SK-N-SH (cell line): ENCODE data around the gene SLC35E2B. TPM values are rescaled to one million over a fixed set of nuclear protein-coding genes. Genes with fewer than 3 reads are reported as not detected.
"Not testable (repeated sequence)": the region's sequence is repeated elsewhere in the genome, so short reads cannot be mapped to it uniquely, and the experiment has no call there.

ENCODE experiments used
- CTCF ChIA-PET: fragments of 300-600, 350-600 bp; formaldehyde crosslinking; extraction: SDS; loops from one replicate; lab custom pipeline; 2021; lab: Yijun Ruan, JAX
- POLR2A ChIA-PET: fragments of 350-600 bp; sonication (Branson Sonifier 250); formaldehyde crosslinking; extraction: SDS; loops from one replicate; lab custom pipeline; 2020; ENCODE audit warnings: antibody characterized with exemption, inconsistent platforms; lab: Yijun Ruan, JAX
- DNase-seq: peaks from one replicate; pipeline ENCODE4 v3.0.0; 2012
- H2AFZ ChIP-seq: fragments of 200-600 bp; sonication (generic); 2 replicates; pipeline ENCODE4 v1.8.1; 2016; ENCODE audit warnings: antibody characterized with exemption, mild to moderate bottlenecking, low read depth
- H3F3A ChIP-seq: fragments of 200-600 bp; sonication (generic); replicated peaks from 2 replicates; pipeline ENCODE3; 2016; ENCODE audit warnings: antibody characterized with exemption, mild to moderate bottlenecking; ENCODE audit not compliant: insufficient read depth
- H3K27ac ChIP-seq, 2 experiments: fragments of 200-500 bp in 1 of 2; fragments of 200-600 bp in 1 of 2; sonication (Bioruptor generic) in 1 of 2; sonication (generic), shearing (Covaris generic) in 1 of 2; 2 replicates each; pipeline versions ENCODE4 v1.5.1 to v1.6.1; 2014 to 2016; ENCODE audit warnings: low read depth in 2 of 2, inconsistent platforms in 1 of 2, low read length in 1 of 2, mild to moderate bottlenecking in 1 of 2, mixed read lengths in 1 of 2
- H3K27me3 ChIP-seq: fragments of 200-600 bp; sonication (generic), shearing (Covaris generic); 2 replicates; pipeline ENCODE4 v1.6.1; 2016; ENCODE audit warnings: mixed run types; ENCODE audit not compliant: insufficient read depth
- H3K36me3 ChIP-seq, 2 experiments: fragments of 200-500 bp in 1 of 2; fragments of 200-600 bp in 1 of 2; sonication (Bioruptor generic) in 1 of 2; sonication (generic) in 1 of 2; replicated peaks in 1 of 2; 2 replicates each; pipeline versions ENCODE3 to v1.5.1; 2014 to 2016; ENCODE audit warnings: low read length in 1 of 2, mild to moderate bottlenecking in 1 of 2; ENCODE audit not compliant: insufficient read depth in 2 of 2, control insufficient read depth in 1 of 2
- H3K4me1 ChIP-seq, 2 experiments: fragments of 200-500 bp in 1 of 2; fragments of 200-600 bp in 1 of 2; sonication (Bioruptor generic) in 1 of 2; sonication (generic), shearing (Covaris generic) in 1 of 2; 2 replicates each; pipeline versions ENCODE4 v1.5.1 to v1.6.1; 2014 to 2016; ENCODE audit warnings: low read depth in 1 of 2, low read length in 1 of 2, mixed run types in 1 of 2; ENCODE audit not compliant: insufficient read depth in 2 of 2, control insufficient read depth in 1 of 2
- H3K4me2 ChIP-seq: fragments of 200-600 bp; sonication (generic), shearing (Covaris generic); 2 replicates; pipeline ENCODE4 v1.6.1; 2017; ENCODE audit warnings: mixed run types
- H3K4me3 ChIP-seq, 2 experiments: fragments of 200-500 bp in 1 of 2; fragments of 200-600 bp in 1 of 2; sonication (Bioruptor generic) in 1 of 2; sonication (generic), shearing (Covaris generic) in 1 of 2; 2 replicates each; pipeline versions ENCODE4 v1.5.1 to v1.8.1; 2014 to 2016; ENCODE audit warnings: low read depth in 2 of 2, inconsistent platforms in 1 of 2, low read length in 1 of 2, mild to moderate bottlenecking in 1 of 2, mixed read lengths in 1 of 2, moderate library complexity in 1 of 2
- H3K79me2 ChIP-seq: fragments of 200-600 bp; sonication (generic); 2 replicates; pipeline ENCODE4 v1.8.1; 2017; ENCODE audit warnings: mild to moderate bottlenecking; ENCODE audit not compliant: insufficient read depth
- H3K9ac ChIP-seq: fragments of 200-600 bp; sonication (generic); 2 replicates; pipeline ENCODE4 v1.6.1; 2017; ENCODE audit warnings: mixed run types
- H3K9me2 ChIP-seq: fragments of 200-600 bp; sonication (generic); 2 replicates; pipeline ENCODE4 v1.6.1; 2017; ENCODE audit warnings: mixed run types
- H3K9me3 ChIP-seq: fragments of 200-600 bp; sonication (generic); 2 replicates; pipeline ENCODE4 v1.6.1; 2017; ENCODE audit warnings: mixed run types, mild to moderate bottlenecking, moderate library complexity
- H4K20me1 ChIP-seq: fragments of 200-600 bp; sonication (generic); 2 replicates; pipeline ENCODE4 v1.6.1; 2017; ENCODE audit warnings: mild to moderate bottlenecking, mixed run types; ENCODE audit not compliant: insufficient read depth
- WGBS: methylation state at CpG from one replicate; pipeline ENCODE4 v1.1.6; 2017; ENCODE audit warnings: low lambda C conversion rate; 5-methylcytosine and 5-hydroxymethylcytosine counted together
- polyA plus RNA-seq, 3 experiments: library from polyadenylated mRNA; depleted of rRNA; stranded (reverse); fragments of >200 nt; gene quantifications; 2 replicates each; pipeline ENCODE4 v1.2.3, GENCODE V29; 2012

The SLC35E2B gene
- polyA plus RNA-seq, 1 of the 3 experiments (the other 2 are of a cell fraction) = 20.5 TPM

DNA sequence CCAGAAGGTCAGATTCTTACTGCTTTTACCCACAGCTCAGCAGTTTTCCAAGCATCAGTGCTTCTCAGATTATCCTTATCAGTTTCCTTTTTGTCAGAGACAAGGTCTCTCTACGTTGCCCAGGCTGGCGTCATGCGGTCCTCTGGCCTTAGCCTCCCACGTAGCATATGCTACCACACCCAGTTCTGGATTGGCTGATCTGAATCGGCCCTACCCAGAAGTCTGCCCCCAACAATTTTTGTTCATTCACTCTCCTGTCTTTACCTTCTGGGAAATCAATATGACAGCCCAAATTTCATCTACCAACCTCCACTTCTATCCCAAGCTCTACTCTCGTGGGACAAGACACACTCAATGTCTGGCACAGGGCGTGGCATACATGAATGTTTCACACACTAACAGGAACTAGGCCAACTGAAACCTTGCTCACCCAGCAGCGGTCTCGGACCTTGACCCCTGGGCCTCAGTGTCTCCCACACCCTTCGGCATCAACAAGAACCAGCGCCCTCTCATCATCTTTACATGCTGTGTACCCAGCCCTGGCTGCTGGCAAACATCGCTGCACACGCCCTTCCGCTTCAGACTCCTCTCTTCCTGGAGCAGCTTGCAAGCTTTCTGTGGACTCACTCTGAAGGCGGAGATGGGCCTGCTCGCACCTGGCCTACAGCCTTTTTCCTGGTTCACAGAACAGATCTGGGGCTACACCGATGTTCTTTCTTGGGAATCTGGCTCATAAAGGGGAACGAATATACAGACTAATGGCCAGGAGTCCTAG, 22.7 kb upstream of the SLC35E2B start:
- POLR2A ChIA-PET, H2AFZ ChIP-seq, H3K27ac ChIP-seq, H4K20me1 ChIP-seq, H3K9ac ChIP-seq, H3F3A ChIP-seq, DNase-seq, H3K4me3 ChIP-seq, CTCF ChIA-PET, H3K9me3 ChIP-seq, H3K27me3 ChIP-seq, H3K79me2 ChIP-seq, H3K9me2 ChIP-seq, H3K4me2 ChIP-seq, H3K4me1 ChIP-seq: not testable (repeated sequence)
- 95% methylated on average over 11 of the region's 18 CpGs for WGBS
- H3K36me3 ChIP-seq = peaks cover 14 to 27% of the 10 kb centered on the region in 2 experiments

DNA sequence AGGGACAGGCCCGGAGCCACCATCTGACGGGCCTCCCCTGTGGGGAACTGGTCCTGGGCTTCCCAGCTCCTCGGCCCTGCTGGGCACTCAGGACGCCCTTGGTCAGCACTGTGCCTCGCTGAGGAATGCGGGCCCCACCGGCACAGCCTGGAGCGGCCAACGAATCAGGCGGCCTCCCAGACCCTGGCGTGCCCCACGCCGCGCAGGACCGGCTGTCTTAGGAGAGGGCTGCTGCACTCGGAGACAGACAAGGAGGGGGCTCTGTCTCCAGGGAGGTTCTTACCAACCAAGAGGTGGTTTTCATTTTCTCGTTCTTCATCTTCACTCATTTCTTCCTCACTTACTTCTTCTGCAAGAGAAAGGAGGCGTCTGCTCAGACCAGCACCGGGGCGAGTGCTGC, 15.3 kb upstream of the SLC35E2B start:
- H3K4me1 ChIP-seq, H3K9ac ChIP-seq, H2AFZ ChIP-seq, H4K20me1 ChIP-seq, H3K27me3 ChIP-seq, H3K79me2 ChIP-seq, POLR2A ChIA-PET, H3K9me3 ChIP-seq, CTCF ChIA-PET, H3F3A ChIP-seq, H3K4me3 ChIP-seq, H3K9me2 ChIP-seq, H3K36me3 ChIP-seq, H3K4me2 ChIP-seq, DNase-seq, H3K27ac ChIP-seq: not testable (repeated sequence)
- no CpG with 5 or more reads among the region's 20 CpGs for WGBS

DNA sequence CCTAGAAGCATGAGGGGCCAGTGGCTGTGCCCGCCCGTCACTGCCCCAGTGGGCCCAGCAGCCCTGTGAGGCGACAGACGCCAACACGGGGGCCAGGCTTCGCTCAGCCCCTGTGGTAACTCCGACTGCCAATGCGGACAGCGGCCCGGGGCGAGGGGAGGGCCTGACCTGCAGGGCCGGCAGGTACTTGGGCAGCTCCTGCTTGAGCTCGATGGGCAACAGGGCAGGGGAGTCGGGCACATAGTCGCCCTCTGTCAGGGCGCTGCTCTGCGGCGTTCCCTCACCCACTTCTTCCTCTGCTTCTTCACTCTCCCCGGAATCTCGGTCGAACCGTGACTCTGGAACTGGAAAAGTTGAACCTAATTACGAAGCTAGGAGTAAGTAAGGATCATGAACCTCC, 14.6 kb upstream of the SLC35E2B start:
- H4K20me1 ChIP-seq, H3K36me3 ChIP-seq, DNase-seq, H3K9me2 ChIP-seq, H3K27me3 ChIP-seq, H2AFZ ChIP-seq, H3K27ac ChIP-seq, H3K9ac ChIP-seq, H3K4me1 ChIP-seq, H3K9me3 ChIP-seq, H3K4me3 ChIP-seq, H3F3A ChIP-seq, CTCF ChIA-PET, POLR2A ChIA-PET, H3K79me2 ChIP-seq, H3K4me2 ChIP-seq: not testable (repeated sequence)
- WGBS = no CpG with 5 or more reads among the region's 23 CpGs

DNA sequence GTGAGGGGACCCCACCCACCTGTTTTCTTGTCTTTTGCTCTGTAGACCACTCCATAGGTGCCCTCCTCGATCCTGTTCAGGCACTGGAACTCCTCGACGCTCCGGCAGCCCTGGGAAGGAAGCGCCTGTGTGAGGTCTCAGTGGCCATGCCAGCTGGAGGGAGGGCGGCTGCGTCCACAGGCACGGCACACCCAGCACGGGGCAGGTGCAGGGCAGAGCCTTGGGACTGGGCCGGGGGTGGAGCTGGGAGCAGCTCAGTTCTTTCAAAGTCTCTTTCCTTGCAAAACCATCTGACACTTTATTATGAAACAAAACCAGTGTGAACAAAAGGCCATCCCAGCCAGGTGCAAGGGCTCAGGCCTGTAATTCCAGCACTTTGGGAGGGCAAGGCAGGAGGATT, 13.0 kb upstream of the SLC35E2B start:
- H3F3A ChIP-seq, H3K27ac ChIP-seq, H3K9ac ChIP-seq, H4K20me1 ChIP-seq, H3K79me2 ChIP-seq, DNase-seq, H3K9me2 ChIP-seq, H2AFZ ChIP-seq, H3K4me3 ChIP-seq, CTCF ChIA-PET, H3K4me2 ChIP-seq, H3K27me3 ChIP-seq, H3K4me1 ChIP-seq, H3K36me3 ChIP-seq, H3K9me3 ChIP-seq, POLR2A ChIA-PET: not testable (repeated sequence)
- no CpG with 5 or more reads among the region's 10 CpGs for WGBS

DNA sequence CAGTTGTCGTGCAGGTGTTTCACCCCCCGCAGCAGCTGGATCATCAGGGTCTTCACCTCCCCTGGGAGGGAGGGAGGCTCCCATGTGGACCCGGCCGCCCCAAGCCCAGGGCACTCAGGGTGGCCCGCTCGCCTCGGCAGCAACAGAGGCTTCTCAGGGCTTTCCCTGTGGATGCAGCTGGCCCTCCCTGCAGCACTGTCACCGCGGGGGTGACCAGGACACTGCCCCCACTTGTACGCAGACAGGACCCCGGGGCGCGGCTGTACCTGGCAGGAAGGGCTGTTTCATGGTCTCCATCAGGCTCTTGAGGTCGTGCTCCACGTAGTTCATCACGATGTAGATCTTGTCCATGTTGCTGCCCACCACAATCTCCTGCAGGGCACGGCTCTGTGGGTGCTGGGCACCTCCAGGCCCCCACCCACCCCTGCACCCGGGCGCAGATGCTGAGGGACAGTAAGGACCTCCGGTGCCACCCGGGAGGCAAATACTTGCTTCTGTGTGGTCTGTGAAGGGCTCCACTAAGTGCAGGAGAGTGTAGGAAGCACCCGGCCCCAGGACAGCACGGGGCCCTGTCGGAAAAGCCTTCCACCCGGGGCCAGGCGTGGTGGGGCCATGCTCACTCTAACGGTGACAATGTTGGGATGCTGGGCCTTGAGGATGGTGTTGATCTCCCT, 11.8 kb upstream of the SLC35E2B start:
- H3K36me3 ChIP-seq, H3K9ac ChIP-seq, H3K4me1 ChIP-seq, H3K79me2 ChIP-seq, H3K4me2 ChIP-seq, H3K9me2 ChIP-seq, H3K27ac ChIP-seq, H3K4me3 ChIP-seq, H3F3A ChIP-seq, H3K27me3 ChIP-seq, H4K20me1 ChIP-seq, H3K9me3 ChIP-seq, POLR2A ChIA-PET, CTCF ChIA-PET, H2AFZ ChIP-seq: not testable (repeated sequence)
- 69% methylated on average over 5 of the region's 27 CpGs for WGBS
- DNase-seq = peak; percentile 5
